WTC11 (cell line): ENCODE data around the gene CENPK. TPM values are rescaled to one million over a fixed set of nuclear protein-coding genes. Genes with fewer than 3 reads are reported as not detected.
A peak's percentile ranks its signal among the peaks of the same experiment; 100 is the strongest.

Experiments
- AR ChIP-seq: fragments of 250-450 bp; sonication (Bioruptor Pico); IDR thresholded peaks from 2 replicates; pipeline ENCODE4 v1.9.0; 2021; ENCODE audit warnings: mild to moderate bottlenecking
- CDX4 ChIP-seq: fragments of 250-450 bp; sonication (Bioruptor Pico); IDR thresholded peaks from 2 replicates; pipeline ENCODE4 v1.9.0; 2021; ENCODE audit warnings: moderate library complexity, mild to moderate bottlenecking, inconsistent platforms, borderline replicate concordance
- CREM ChIP-seq: sonication (generic); formaldehyde crosslinking; IDR thresholded peaks from 2 replicates; pipeline ENCODE4 v1.8.1; 2022; ENCODE audit warnings: mild to moderate bottlenecking, missing genetic modification reagents, moderate library complexity
- ELF4 ChIP-seq: sonication (generic); formaldehyde crosslinking; IDR thresholded peaks from 2 replicates; pipeline ENCODE4 v1.8.1; 2022; ENCODE audit warnings: low read depth, mild to moderate bottlenecking, moderate library complexity, missing genetic modification reagents
- ESRRA ChIP-seq: sonication (generic); formaldehyde crosslinking; IDR thresholded peaks from 2 replicates; pipeline ENCODE4 v1.8.1; 2022; ENCODE audit warnings: mild to moderate bottlenecking, missing genetic modification reagents, borderline replicate concordance
- FOXJ3 ChIP-seq: sonication (generic); formaldehyde crosslinking; IDR thresholded peaks from 2 replicates; pipeline ENCODE4 v1.9.0; 2021; ENCODE audit warnings: missing genetic modification reagents, mild to moderate bottlenecking, borderline replicate concordance
- GRHL2 ChIP-seq: fragments of 250-450 bp; sonication (Bioruptor Pico); IDR thresholded peaks from 2 replicates; pipeline ENCODE4 v1.8.0; 2022; ENCODE audit warnings: mild to moderate bottlenecking, moderate library complexity; ENCODE audit not compliant: insufficient replicate concordance, severe bottlenecking
- KAT7 ChIP-seq: sonication (generic); formaldehyde crosslinking; IDR thresholded peaks from 2 replicates; pipeline ENCODE4 v1.8.1; 2023; ENCODE audit warnings: missing genetic modification reagents, mild to moderate bottlenecking, borderline replicate concordance
- MYBL2 ChIP-seq: sonication (generic); formaldehyde crosslinking; IDR thresholded peaks from 2 replicates; pipeline ENCODE4 v1.8.1; 2023; ENCODE audit warnings: mild to moderate bottlenecking, moderate library complexity, missing genetic modification reagents
- NFYB ChIP-seq: sonication (generic); formaldehyde crosslinking; conservative IDR thresholded peaks from 2 replicates; pipeline ENCODE4 v1.8.0; 2022; ENCODE audit warnings: low read depth, missing genetic modification reagents
- RELA ChIP-seq: sonication (generic); formaldehyde crosslinking; IDR thresholded peaks from 2 replicates; pipeline ENCODE4 v1.8.1; 2022; ENCODE audit warnings: missing genetic modification reagents, mild to moderate bottlenecking, borderline replicate concordance
- SMAD4 ChIP-seq: sonication (generic); formaldehyde crosslinking; IDR thresholded peaks from 2 replicates; pipeline ENCODE4 v1.8.0; 2022; ENCODE audit warnings: mild to moderate bottlenecking, missing genetic modification reagents
- SOX15 ChIP-seq: fragments of 250-450 bp; sonication (Bioruptor Pico); IDR thresholded peaks from 2 replicates; pipeline ENCODE4 v1.9.0; 2021; ENCODE audit warnings: mild to moderate bottlenecking
- TEAD1 ChIP-seq: sonication (generic); formaldehyde crosslinking; IDR thresholded peaks from 2 replicates; pipeline ENCODE4 v1.8.0; 2022; ENCODE audit warnings: mild to moderate bottlenecking, missing genetic modification reagents
- ZNF121 ChIP-seq: sonication (generic); formaldehyde crosslinking; IDR thresholded peaks from 2 replicates; pipeline ENCODE4 v1.8.0; 2023; ENCODE audit warnings: missing genetic modification reagents
- ZNF317 ChIP-seq: sonication (generic); formaldehyde crosslinking; IDR thresholded peaks from 2 replicates; pipeline ENCODE4 v1.8.1; 2023; ENCODE audit warnings: low read depth, mild to moderate bottlenecking, moderate library complexity, missing genetic modification reagents, borderline replicate concordance
- ZNF416 ChIP-seq: fragments of 250-450 bp; sonication (Bioruptor Pico); IDR thresholded peaks from 2 replicates; pipeline ENCODE4 v1.9.0; 2021; ENCODE audit warnings: mild to moderate bottlenecking, inconsistent platforms
- ZNF532 ChIP-seq: fragments of 250-450 bp; sonication (Bioruptor Pico); IDR thresholded peaks from 2 replicates; pipeline ENCODE4 v1.9.0; 2021; ENCODE audit warnings: mild to moderate bottlenecking, borderline replicate concordance
- total RNA-seq: library from RNA; stranded (reverse); gene quantifications from 3 replicates; pipeline ENCODE4 v1.2.3, GENCODE V29; 2021
- TF ChIP-seq, protein P1 (sequence below): fragments of 250-450 bp; sonication (Bioruptor Pico); IDR thresholded peaks from 2 replicates; pipeline ENCODE4 v2.1.2; 2022; ENCODE audit warnings: mild to moderate bottlenecking, moderate library complexity

CENPK gene
- total RNA-seq, 1 experiment from 2014 or later = 37.5 TPM

- TF ChIP-seq ZNF532 (no peak), CREM (peak; percentile 98), AR (no peak), CDX4 (CRISPR knock-in tag) (no peak), NFYB (CRISPR knock-in tag) (peak; percentile 96), KAT7 (no peak), TEAD1 (peak; percentile 38; the same call in 1 of the 2 replicates), ESRRA (CRISPR knock-in tag) (no peak), RELA (CRISPR knock-in tag) (no peak), SMAD4 (CRISPR knock-in tag) (no peak), SOX15 (no peak), GRHL2 (CRISPR knock-in tag) (no peak), ZNF416 (no peak), MYBL2 (CRISPR knock-in tag) (peak; percentile 46; the same call in 1 of the 2 replicates), ZNF121 (CRISPR knock-in tag) (no peak), FOXJ3 (CRISPR knock-in tag) (no peak), ZNF317 (CRISPR knock-in tag) (no peak), ELF4 (CRISPR knock-in tag) (no peak)
- TF ChIP-seq, protein P1, sequence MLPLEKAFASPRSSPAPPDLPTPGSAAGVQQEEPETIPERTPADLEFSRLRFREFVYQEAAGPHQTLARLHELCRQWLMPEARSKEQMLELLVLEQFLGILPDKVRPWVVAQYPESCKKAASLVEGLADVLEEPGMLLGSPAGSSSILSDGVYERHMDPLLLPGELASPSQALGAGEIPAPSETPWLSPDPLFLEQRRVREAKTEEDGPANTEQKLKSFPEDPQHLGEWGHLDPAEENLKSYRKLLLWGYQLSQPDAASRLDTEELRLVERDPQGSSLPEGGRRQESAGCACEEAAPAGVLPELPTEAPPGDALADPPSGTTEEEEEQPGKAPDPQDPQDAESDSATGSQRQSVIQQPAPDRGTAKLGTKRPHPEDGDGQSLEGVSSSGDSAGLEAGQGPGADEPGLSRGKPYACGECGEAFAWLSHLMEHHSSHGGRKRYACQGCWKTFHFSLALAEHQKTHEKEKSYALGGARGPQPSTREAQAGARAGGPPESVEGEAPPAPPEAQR (CRISPR knock-in tag) = no peak
Observed at GRCh38 chr5:65562731-65563701, at the start of gene CENPK, which contains the start of gene PPWD1 (continued).
